ENCODE measurements around the gene JAG1.

- TF ChIP-seq EP300 (IDR thresholded peaks at IDR 0.05) (no peak), POLR2A (IDR thresholded peaks at IDR 0.05) (no peak), CTCF (IDR thresholded peaks at IDR 0.05) (no peak)
Observed at GRCh38 chr20:10595266-10595665, 78.5 kb downstream of the JAG1 start.
